T-helper 2 cell (primary cell): Measurements from ENCODE around the gene BICRA.
"Not testable (repeated sequence)": the region's sequence is repeated elsewhere in the genome, so short reads cannot be mapped to it uniquely, and the experiment has no call there.

Experiments
- DNase-seq, 5 experiments: peaks; one replicate each; pipeline versions ENCODE4 v3.0.0 to v3.0.0-alpha.2; 2012 to 2022
- total RNA-seq, 2 donors: gene quantifications; one replicate each; lab custom pipeline; 2026; lab: John Stamatoyannopoulos, UW

The BICRA gene
- 10.4 to 15.3 reads per million in 2 donors for total RNA-seq

GRCh38 chr19:47608969-47609905 lies at the start of gene BICRA:
Gene BICRA, plus strand, starts transcription at chr19:47609134. Its CDS starts 64,441 bp downstream, at chr19:47673575.
- peak; percentile 58 to 89 (median 72) for DNase-seq

DNA sequence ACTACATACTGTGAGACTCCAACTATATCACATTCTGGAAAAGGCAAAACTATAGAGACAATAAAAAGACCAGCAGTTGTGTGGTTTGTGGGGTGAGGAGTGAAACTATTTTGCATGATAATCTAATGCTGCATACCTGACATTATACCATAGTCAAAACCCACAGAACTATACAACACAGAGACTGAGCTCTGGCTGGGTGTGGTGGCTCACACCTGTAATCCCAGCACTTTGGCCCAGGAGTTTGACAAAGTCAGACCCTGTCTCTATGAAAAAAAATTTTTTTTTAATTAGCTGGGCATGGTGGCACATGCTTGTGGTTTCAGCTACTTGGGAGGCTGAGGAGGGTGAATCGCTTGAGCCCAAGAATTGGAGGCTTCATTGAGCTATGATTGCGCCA lies 47.9 kb upstream of the BICRA start:
- no peak for DNase-seq

DNA sequence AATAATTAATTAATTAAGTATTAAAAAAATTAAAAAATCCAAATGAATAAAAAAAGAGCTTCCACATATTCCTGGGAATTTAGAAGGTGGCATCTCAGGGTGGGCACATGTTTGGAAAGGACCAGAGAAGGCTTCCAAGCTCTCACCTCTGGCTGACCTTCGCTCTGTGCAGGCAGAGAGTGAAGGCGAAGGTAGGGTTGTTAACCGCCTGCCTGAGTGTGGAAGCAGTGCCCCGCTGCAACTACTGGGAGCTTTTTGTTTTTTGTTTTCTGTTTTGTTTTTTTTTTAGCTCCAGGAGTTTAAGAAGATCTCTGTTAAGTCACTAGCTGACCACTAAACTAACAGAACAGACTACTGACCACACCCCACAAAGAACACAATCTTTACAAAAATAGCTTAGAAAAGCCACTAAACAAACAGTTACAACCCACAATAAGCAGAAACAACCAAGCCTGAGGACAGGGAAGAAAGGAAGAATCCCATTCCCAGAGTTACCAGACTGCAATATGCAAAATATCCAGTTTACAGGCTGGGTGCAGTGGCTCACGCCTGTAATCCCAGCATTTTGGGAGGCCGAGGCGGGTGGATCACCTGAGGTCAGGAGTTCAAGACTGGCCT lies 47.4 kb upstream of the BICRA start:
- no peak for DNase-seq

DNA sequence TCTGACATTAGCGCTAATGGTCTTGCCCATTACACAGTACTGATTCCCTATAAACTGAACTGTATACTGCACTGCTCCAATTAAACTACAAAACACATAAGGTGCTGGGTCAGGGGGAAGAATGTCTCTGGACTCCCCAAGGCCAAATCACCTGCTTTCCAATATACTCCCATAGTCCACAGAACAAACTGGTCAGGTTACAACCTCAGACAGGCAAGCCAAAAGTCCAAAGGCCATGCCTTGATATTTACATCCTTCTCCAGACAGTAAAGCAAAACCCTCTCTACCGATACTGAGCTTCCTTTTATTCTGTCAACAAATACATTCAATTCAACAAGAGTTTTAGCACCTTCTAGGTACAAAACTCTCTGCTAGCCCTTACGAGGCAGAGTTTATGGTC lies 44.9 kb upstream of the BICRA start:
- DNase-seq: no peak

GRCh38 chr19:47569331-47569730 lies 39.6 kb upstream of the BICRA start:
- DNase-seq: no peak

DNA sequence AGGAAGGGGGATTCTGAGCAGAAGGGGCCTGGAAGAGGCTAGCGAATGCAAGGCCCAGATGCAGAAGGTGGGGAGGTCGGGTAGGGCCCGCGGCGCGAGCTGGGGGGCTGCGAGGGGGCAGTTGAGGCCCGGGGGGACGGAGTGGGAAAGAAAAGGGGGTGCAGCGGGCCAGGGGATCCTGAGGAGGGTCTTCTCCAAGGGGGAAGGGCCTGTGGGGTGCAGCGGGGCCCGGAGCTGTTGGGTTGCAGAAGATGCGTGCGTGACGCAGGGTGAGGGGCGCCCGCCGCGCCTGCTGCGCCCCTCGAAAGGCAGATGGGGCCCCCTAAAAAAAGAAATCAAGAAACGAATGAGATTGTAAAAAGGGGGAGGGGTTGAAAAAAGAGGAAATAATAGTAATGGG lies 36.3 kb upstream of the BICRA start:
- DNase-seq: no peak

DNA sequence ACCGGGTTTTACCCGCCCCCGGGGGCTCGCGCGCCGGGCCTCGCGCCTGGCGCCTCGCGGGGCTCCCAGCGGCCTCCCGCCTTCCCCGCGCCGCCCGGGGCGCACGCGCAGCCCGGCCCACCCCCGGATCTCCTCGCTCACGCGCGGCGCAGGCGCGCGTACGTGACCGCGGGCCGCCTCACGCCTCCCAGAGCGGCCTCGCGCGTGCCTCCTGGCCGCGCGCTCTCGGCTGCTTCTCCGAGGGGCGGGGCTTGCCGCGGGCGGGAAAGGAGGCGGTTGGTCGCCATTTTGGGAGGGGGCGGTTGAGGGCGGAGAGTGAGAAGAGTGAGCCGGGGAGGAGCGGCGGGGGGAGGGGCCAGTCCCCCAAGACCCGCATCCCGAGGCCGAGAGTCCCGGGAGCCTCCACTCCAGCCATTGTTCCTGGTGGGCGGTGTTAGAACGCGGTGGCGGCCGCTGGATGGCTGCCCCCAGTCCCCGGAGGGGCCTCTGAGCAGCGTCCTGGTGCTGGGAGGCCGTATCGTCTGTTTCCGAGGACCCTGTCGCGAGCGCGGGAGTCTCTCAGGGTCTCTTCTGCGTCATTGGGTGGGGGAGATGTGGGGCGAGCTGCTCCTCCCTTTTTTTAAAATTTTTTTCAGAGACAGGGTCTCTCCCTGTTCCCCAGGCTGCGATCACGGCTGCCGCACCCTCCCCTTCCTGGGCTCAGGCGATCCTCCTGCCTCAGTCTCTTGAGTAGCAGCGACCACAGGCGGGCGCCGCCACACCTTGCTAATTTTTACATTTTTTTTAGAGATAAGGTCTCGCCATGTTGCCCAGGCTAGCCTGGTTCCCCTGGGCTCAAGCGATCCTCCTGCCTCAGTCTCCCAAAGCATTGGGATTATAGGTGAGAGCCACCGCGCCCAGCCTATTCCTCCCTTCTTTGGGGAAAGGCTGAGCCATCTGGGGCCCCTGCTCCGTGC lies 35.6 kb upstream of the BICRA start, which contains the start of gene ZNF541:
Gene ZNF541 (minus strand): TSS at position 78 of the 956 bp plus-strand sequence. CDS start 17,292 bp downstream, outside the sequence.
- peak; percentile 70 to 87 (median 81) for DNase-seq

GRCh38 chr19:47580397-47580796 lies 28.5 kb upstream of the BICRA start:
- no peak for DNase-seq

DNA sequence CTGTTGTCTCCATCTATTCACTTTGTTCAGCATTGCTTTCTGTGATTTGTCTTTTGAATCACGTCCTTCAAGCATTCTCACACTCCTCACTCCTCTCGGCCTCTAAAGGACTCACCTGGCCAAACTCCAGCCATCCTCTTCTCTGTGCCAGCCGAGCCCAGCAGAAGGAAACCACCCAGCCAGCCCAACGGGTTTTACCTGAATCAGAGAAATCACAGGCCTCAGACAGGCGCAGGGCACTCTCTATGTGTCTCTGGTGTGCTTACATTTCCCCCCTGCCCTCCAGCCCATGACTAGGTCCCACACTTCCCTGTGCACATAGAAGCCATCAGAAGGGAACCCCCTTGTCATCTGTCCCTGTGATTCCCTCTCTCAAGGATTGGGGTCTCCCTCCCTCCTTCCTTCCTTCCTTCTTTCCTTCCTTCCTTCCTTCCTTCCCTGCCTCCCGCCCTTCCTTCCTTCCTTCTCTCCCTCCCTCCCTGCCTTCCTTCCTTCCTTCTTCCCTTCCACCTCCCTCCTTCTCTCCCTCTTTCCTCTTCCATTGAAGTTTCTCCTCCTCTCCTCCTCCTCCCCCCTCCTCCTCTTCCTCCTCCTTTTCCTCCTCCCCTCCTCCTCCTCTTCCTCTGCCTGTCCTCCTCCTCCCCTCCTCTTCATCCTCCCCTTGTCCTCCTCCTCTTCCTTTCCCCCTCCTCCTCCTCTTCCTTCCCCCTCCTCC lies 27.2 kb upstream of the BICRA start:
- DNase-seq: no peak

- peak in 1 of 5 experiments; percentile 41 for DNase-seq
Measured at GRCh38 chr19:47582320-47582909, 26.5 kb upstream of the BICRA start.

DNA sequence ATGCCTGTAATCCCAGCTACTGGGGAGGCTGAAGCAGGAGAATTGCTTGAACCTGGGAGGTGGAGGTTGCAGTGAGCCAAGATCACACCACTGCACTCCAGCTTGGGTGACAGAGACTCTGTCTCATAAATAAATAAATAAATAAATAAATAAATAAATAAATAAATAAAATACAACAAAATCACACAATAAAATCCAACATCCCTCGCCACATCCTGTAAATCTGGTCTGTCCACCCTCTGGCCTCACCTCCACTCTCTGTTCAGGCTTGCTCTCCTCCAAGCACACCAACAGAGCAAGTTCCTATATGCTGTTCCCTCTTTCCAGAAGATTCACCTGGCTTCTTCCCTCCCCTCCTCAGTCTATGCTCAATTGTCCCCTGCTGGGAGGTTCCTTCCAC lies 25.8 kb upstream of the BICRA start:
- not testable (repeated sequence) for DNase-seq

DNA sequence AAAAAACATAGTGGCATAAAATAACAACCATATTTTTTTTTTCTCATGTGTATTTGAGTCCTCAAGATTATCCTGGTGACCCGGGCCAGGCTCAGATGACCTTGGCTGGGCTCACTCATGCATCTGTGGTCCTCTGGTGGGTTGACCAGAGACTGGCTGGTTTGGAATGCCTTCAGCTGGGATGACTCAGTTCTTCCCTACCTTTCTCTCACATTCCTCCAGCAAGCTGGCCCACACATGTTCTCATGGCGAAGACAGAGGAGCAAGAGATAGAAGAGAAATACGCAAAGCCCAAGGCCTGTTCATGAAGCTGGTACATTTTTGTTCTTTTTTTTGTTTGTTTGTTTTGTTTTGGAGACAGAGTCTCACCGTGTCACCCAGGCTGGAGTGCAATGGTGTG lies 21.6 kb upstream of the BICRA start:
- DNase-seq: no peak

- no peak for DNase-seq
Measured at GRCh38 chr19:47589824-47590223, 19.1 kb upstream of the BICRA start.

DNA sequence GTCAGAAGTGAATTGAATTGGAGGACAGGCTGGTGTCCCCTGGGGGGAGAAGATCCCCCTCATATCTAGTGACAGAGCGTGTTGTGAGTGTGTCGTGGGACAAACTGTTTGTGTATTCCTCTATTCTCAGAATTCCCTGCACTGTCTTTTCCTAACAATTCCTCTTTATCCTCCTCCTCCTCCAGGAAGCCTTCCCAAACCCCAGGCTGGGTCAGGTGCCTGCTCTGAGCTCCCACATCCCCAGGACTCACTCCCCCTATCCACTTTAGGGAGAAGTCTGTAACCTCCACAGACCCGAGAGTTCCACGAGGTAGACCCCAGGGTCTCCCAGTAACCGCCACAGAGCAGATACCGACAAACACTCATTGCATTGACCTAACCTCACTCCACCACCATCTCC lies 15.1 kb upstream of the BICRA start:
- no peak for DNase-seq

GRCh38 chr19:47595944-47596343 lies 13.0 kb upstream of the BICRA start:
- DNase-seq: no peak

DNA sequence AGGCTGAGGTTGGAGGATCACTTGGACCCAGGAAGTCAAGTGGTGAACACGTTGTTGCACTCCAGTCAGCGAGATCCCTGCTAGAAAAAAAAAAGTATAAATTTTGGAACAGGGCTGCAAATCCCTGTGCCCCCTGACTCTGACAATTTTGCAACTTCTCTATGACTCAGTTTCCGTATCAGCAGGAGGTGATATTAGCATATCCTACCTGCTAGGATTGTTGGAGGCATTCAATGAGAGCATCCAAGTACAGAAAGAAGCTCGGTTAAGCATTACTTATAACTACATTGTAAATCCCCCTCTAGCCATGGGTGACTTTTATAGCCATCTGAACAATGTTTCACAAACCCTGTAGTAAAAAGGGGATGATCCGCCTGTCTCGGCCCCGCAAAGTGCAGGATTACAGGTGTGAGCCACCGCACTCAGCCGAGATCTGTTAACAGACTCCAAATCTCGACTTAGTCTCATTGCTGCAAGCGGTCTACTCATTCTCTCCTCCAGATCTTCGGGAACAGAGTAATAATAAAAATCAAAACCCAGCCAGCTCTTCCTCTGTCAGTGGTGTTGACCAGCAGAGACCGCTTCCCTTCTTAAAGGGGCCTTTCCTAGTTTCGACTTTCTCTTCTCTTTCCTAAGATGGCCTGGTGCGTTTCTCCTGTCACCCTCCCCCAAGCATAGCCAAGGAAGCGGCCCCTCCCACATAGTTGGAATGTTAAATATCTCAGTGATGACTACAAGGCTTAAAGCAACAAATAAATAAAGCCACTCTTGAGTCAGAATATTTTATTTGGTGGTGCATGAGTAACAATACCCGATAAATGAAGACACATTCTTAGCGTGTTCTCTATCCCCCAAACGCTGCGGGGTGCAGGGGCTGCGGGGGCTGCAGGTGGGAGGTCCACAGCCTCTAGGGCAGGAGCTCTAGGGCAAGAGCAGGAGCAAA lies 10.3 kb upstream of the BICRA start:
- DNase-seq: no peak

- not testable (repeated sequence) for DNase-seq
Measured at GRCh38 chr19:47599671-47600245, 9.2 kb upstream of the BICRA start.

DNA sequence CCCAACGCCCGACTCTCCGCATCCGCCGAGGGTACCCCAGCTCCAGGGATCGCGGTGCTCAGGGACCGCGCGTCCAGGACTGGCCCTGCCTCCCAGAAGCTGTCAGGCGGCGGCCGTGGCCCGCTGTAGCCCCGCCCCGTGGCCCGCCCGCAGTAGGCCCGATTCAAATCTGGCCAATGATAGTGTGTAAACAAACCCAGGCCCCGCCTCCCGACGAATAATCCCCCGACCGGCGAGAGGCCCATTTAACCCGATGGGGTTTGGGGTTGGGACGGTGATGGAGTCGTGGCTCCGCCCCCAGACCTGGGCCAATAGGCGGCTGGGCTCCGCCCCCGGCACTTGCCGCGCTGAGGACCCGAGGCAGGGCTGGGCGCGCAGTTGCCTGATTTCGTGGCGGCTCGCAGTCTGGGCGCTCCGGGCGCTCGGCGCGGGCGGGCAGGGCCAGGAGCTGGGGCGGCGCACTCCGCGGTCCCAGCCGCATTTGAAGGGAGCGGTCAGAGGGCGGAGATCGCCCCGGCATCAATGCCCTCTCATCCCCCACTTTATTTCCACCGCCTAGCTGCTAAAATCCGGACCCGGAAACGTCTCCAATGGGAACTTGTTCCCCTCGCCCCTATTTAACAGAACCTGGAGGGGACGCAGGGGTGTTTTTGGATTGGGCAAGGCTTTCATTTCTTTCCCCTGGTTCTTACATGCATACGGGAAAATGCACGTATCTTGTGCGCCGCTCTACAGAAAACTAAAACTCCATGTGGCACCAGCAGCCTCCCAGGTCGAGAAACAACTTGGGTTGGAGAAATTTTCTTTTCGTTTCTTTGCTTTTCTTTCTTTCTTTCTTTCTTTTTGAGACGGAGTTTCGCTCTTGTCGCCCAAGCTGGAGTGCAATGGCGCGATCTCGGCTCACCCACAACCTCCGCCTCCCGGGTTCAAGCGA lies 8.4 kb upstream of the BICRA start:
- peak; percentile 97 to 100 (median 99) for DNase-seq
